Loucy (cell line): ENCODE measurements around the gene DCXR.

Experiments
- CTCF ChIP-seq: fragments of 200-600 bp; sonication (generic); conservative IDR thresholded peaks from 2 replicates; pipeline ENCODE4 v1.5.1; 2014; ENCODE audit warnings: mild to moderate bottlenecking, antibody characterized with exemption, low read length
- EZH2phosphoT487 ChIP-seq: fragments of 200-600 bp; IDR thresholded peaks from 2 replicates; pipeline ENCODE4 v1.6.1; 2018; ENCODE audit warnings: antibody characterized with exemption, mild to moderate bottlenecking, moderate library complexity, borderline replicate concordance

- TF ChIP-seq CTCF: no peak
- no peak for TF ChIP-seq EZH2phosphoT487
Measured at GRCh38 chr17:82005701-82006348, 31.7 kb downstream of the DCXR start.
